ENCODE data around the gene TMEM87A. TPM values are rescaled to one million over a fixed set of nuclear protein-coding genes. Genes with fewer than 3 reads are reported as not detected.
"Not testable (repeated sequence)": the region's sequence is repeated elsewhere in the genome, so short reads cannot be mapped to it uniquely, and the experiment has no call there.

TMEM87A gene
- total RNA-seq, 4 donors from 2014 or later, result 40.7 to 57.5 (median 47.7) TPM

DNA sequence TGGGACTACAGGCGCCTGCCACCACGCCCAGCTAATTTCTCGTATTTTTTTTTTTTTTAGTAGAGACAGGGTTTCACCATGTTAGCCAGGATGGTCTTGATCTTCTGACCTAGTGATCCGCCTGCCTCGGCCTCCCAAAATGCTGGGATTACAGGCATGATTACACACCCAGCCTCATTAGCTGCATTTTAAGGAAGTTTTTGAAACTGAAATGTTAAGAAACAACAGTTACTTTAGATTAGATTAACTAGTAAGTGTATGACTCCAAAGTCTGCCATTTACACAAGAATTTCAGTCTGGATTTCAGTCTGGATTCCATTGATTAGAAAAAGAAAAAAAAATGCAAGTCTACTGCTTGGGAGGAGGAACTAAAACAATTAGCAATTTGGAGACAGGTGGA is 40.6 kb downstream of the TMEM87A start:
- no peaks in the 10 kb centered on the region for H3K27me3 ChIP-seq
- TF ChIP-seq, protein P1, sequence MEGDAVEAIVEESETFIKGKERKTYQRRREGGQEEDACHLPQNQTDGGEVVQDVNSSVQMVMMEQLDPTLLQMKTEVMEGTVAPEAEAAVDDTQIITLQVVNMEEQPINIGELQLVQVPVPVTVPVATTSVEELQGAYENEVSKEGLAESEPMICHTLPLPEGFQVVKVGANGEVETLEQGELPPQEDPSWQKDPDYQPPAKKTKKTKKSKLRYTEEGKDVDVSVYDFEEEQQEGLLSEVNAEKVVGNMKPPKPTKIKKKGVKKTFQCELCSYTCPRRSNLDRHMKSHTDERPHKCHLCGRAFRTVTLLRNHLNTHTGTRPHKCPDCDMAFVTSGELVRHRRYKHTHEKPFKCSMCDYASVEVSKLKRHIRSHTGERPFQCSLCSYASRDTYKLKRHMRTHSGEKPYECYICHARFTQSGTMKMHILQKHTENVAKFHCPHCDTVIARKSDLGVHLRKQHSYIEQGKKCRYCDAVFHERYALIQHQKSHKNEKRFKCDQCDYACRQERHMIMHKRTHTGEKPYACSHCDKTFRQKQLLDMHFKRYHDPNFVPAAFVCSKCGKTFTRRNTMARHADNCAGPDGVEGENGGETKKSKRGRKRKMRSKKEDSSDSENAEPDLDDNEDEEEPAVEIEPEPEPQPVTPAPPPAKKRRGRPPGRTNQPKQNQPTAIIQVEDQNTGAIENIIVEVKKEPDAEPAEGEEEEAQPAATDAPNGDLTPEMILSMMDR (IDR thresholded peaks at IDR 0.05), result no peak
- TF ChIP-seq POLR2AphosphoS5 (IDR thresholded peaks at IDR 0.05) (no peak), POLR2A (IDR thresholded peaks at IDR 0.05; ENCODE audit: low read depth) (no peak), EP300 (IDR thresholded peaks at IDR 0.05) (no peak)
- H3K4me1 ChIP-seq, result no peaks in the 10 kb centered on the region
- DNase-seq (ENCODE audit: extremely low spot score), result no peak
- peaks cover 29 to 97% (median 85%) of the 10 kb centered on the region in 4 donors for H3K36me3 ChIP-seq
- no peaks in the 10 kb centered on the region for H3K9me3 ChIP-seq
- H3K4me3 ChIP-seq, result no peak overlapping the region
- WGBS, result 76% methylated on average over 5 of the region's 5 CpGs
- H3K27ac ChIP-seq (replicated peaks in 1 of 4), result no peak overlapping the region
- intact Hi-C loops (cut with DNase I), result no loop called here

DNA sequence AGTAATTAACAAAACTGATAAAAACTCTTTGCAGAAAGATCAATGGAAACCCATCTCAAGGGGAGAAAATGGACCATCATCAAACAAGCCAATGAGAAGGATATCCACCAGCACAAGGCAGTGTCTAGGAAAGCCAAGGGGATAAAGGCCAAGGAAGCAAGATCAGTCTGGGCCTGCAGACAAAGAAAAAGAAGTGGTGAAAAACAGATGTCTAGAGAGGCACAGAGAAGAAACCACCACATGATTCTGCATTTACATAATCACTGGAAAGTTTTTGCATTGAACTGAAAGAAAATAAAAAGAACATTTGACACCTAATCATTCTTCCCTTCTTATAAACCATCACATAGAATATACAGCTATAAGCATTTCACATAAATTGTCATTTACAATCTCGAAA is 42.1 kb downstream of the TMEM87A start:
- intact Hi-C loops (cut with DNase I), result no loop called here
- no peaks in the 10 kb centered on the region for H3K4me1 ChIP-seq
- 89% methylated on average over 1 of the region's 1 CpG for whole genome bisulfite sequencing

DNA sequence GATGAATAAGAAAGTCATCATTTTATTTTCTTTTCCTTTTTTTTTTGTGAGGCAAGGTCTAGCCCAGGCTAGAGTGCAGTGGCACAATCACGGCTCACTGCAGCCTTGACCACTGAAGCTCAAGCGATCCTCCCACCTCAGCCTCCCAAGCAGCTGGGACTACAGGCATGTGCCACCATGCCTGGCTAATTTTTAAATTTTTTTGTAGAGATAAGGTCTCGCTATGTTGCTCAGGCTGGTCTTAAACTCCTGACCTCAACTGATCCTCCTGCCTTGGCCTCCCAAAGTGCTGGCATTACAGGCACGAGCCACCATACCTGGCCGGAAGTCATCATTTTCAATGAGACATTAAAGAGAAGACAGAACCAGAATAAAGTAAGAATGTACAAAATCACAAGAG is 44.3 kb downstream of the TMEM87A start:
- H3K27ac ChIP-seq (replicated peaks in 1 of 4); DNase-seq (ENCODE audit: extremely low spot score); H3K9me3 ChIP-seq; intact Hi-C loops (cut with DNase I); H3K4me3 ChIP-seq; H3K4me1 ChIP-seq; H3K27me3 ChIP-seq: not testable (repeated sequence)
- 94% methylated on average over 5 of the region's 5 CpGs for WGBS
- H3K36me3 ChIP-seq, result peaks cover 37 to 97% (median 89%) of the 10 kb centered on the region in 4 donors

More for the DNA sequence above, 42.1 kb downstream of the TMEM87A start:
- no peak overlapping the region for H3K4me3 ChIP-seq
- no peaks in the 10 kb centered on the region for H3K27me3 ChIP-seq
- peaks cover 29 to 97% (median 86%) of the 10 kb centered on the region in 4 donors for H3K36me3 ChIP-seq
- TF ChIP-seq POLR2AphosphoS5 (IDR thresholded peaks at IDR 0.05), result no peak
- no peak overlapping the region for H3K27ac ChIP-seq (replicated peaks in 1 of 4)
- no peak for DNase-seq (ENCODE audit: extremely low spot score)
- no peaks in the 10 kb centered on the region for H3K9me3 ChIP-seq

DNA sequence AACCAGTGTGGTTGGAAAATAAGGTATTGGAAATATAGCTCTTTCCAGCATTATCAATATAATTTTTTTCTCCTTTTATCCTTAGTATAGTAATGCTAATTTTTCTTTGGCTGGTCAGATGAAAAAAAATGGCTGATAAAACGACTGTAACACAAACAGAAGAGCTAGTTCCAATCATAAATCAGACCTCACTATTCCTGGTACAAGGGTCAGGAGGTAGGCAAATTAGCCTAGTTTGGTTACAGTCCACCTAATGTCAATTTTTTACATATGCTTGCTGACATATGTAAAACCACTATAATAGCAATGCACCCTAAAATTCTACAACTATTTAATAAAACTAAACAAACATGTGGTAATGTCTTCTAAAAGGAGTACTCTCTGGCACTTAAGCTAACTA is 45.2 kb downstream of the TMEM87A start:
- intact Hi-C loops (cut with DNase I), result no loop called here
- TF ChIP-seq POLR2AphosphoS5 (IDR thresholded peaks at IDR 0.05), result no peak
- no peak for TF ChIP-seq EP300 (IDR thresholded peaks at IDR 0.05)
- TF ChIP-seq POLR2A (IDR thresholded peaks at IDR 0.05; ENCODE audit: low read depth), result no peak
- TF ChIP-seq, protein P1 (IDR thresholded peaks at IDR 0.05), result no peak
- H3K4me1 ChIP-seq, result no peaks in the 10 kb centered on the region
- H3K9me3 ChIP-seq, result no peaks in the 10 kb centered on the region
- no peak for DNase-seq (ENCODE audit: extremely low spot score)
- no peak overlapping the region for H3K27ac ChIP-seq (replicated peaks in 1 of 4)
- no peaks in the 10 kb centered on the region for H3K27me3 ChIP-seq
- H3K4me3 ChIP-seq, result no peak overlapping the region
- 55% methylated on average over 1 of the region's 1 CpG for WGBS
- peaks cover 47 to 97% (median 88%) of the 10 kb centered on the region in 4 donors for H3K36me3 ChIP-seq

DNA sequence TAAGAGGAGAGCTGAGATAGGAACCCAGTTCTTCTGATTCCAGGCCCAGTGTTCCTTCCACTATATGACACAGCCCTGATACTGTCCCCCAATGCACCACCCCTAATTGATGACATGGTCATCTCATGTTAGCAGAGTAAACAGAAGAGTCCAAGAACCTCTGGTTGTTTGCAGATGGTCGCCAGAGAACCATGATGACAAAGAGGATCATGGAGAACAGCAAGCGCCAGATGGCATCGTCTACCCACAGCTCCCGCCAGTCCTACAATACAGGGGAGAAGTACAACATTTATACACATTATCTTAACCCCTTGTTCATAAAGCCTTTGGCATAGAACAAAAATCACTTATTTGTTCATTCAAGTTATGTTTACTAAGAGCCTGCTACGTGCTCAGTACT is 46.6 kb downstream of the TMEM87A start:
- peaks cover 48 to 97% (median 86%) of the 10 kb centered on the region in 4 donors for H3K36me3 ChIP-seq
- intact Hi-C loops (cut with DNase I), result no loop called here

More for the DNA sequence above, 46.6 kb downstream of the TMEM87A start:
- DNase-seq (ENCODE audit: extremely low spot score), result no peak
- H3K27me3 ChIP-seq, result no peaks in the 10 kb centered on the region
- H3K9me3 ChIP-seq, result no peaks in the 10 kb centered on the region
- TF ChIP-seq EP300 (IDR thresholded peaks at IDR 0.05) (no peak), POLR2A (IDR thresholded peaks at IDR 0.05; ENCODE audit: low read depth) (no peak), POLR2AphosphoS5 (IDR thresholded peaks at IDR 0.05) (no peak)
- TF ChIP-seq, protein P1 (IDR thresholded peaks at IDR 0.05), result no peak
- no peak overlapping the region for H3K27ac ChIP-seq (replicated peaks in 1 of 4)
- 92% methylated on average over 5 of the region's 5 CpGs for WGBS
- H3K4me1 ChIP-seq, result no peaks in the 10 kb centered on the region
- no peak overlapping the region for H3K4me3 ChIP-seq

All from esophagus muscularis mucosa (tissue), 4 donors.